22Rv1 (cell line): ENCODE data around the gene FN3KRP.

ENCODE experiments used
- CTCF ChIP-seq: fragments of 450-650 bp; IDR thresholded peaks from 2 replicates; pipeline ENCODE4 v1.5.1; 2017; ENCODE audit warnings: mild to moderate bottlenecking
- ZFX ChIP-seq: fragments of 450-650 bp; IDR thresholded peaks from 2 replicates; pipeline ENCODE4 v1.6.1; 2017; ENCODE audit warnings: antibody characterized with exemption, borderline replicate concordance

DNA sequence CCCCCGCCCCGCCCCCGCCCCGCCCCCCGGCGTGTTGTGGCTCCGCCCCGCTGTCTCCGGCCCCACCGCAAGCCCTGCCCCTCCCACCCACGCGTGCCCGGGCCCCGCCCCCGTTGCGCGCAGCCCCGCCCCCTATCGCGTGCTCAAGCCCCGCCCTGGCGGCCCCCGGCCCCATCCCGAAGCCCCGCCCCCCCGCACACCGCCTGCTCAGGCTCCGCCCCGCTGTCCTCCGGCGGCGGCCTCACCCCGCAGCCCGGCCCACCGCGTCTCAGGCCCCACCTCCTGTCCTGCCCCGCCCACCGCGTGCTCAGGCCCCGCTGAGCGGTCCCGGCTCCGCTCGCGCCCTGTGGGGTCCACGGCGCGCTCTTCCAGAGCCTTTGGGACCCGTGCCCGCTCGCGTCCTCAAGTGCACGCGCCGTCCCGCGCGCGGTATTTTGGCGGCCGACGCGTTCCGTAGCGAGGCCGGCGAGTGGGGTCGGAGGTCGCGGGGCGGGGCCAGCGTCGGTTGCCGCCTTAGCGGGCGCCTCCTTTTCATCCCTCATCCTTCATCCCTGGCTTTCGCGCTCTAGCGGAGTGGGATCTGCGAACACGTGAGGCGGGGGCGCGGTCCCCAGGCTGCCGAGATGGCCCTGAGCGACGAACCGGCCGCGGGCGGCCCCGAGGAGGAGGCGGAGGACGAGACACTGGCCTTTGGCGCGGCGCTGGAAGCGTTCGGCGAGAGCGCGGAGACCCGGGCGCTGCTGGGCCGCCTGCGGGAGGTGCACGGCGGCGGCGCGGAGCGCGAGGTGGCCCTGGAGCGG, 35.3 kb downstream of the FN3KRP start, which contains the start of gene TBCD:
- TF ChIP-seq CTCF = no peak
- no peak for TF ChIP-seq ZFX
